ENCODE data around the gene WNT3.

DNA sequence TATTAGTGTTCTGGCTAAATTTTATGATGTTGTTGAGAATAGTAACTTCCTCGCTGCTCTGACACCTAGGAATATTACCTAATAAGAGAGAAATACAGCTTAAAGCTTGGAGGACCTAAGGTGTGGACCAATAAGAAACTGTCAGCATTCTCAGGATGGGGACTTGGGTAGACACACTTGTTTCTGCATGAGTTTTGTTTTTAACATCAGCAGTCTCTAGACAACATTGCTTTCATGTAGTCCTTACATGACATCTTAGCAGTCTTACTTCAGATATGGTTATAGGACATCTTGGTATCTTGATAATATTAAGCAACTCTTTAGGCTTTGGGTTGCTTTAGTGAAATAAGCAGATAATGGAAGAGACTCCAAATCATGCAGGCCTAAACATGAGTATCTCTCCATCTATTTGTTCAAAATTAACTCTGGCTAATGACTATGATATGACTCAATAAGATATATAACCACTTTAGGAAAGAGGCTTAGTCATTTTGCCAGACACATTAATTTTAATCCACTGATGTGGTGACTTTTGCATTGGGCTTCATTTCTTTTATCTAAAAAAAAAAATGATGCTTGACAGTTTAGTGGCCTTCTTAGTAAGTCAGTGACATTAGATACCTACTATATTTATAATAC is 84.5 kb downstream of the WNT3 start:
- TF ChIP-seq, protein P1, sequence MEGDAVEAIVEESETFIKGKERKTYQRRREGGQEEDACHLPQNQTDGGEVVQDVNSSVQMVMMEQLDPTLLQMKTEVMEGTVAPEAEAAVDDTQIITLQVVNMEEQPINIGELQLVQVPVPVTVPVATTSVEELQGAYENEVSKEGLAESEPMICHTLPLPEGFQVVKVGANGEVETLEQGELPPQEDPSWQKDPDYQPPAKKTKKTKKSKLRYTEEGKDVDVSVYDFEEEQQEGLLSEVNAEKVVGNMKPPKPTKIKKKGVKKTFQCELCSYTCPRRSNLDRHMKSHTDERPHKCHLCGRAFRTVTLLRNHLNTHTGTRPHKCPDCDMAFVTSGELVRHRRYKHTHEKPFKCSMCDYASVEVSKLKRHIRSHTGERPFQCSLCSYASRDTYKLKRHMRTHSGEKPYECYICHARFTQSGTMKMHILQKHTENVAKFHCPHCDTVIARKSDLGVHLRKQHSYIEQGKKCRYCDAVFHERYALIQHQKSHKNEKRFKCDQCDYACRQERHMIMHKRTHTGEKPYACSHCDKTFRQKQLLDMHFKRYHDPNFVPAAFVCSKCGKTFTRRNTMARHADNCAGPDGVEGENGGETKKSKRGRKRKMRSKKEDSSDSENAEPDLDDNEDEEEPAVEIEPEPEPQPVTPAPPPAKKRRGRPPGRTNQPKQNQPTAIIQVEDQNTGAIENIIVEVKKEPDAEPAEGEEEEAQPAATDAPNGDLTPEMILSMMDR (IDR thresholded peaks at IDR 0.05): no peak
- no peak for TF ChIP-seq EZH2phosphoT487 (IDR thresholded peaks at IDR 0.05)
- TF ChIP-seq EZH2 (IDR thresholded peaks at IDR 0.05): no peak

Measured in neural progenitor cell (in vitro differentiated cells).